Neural crest cell (in vitro differentiated cells): ENCODE data around the gene CCDC116. TPM values are rescaled to one million over a fixed set of nuclear protein-coding genes. Genes with fewer than 3 reads are reported as not detected.

ENCODE experiments used
- DNase-seq: peaks from one replicate; pipeline ENCODE4 v3.0.0; 2021; ENCODE audit warnings: low read depth, mixed read lengths, low spot score
- H3K27ac Mint-ChIP-seq: one replicate; pipeline ENCODE4 v1.8.0; 2021; ENCODE audit warnings: mild to moderate bottlenecking, mixed read lengths; ENCODE audit not compliant: unreplicated experiment
- H3K27me3 Mint-ChIP-seq: 2 replicates; pipeline ENCODE4 v1.8.0; 2021; ENCODE audit warnings: low read depth, mild to moderate bottlenecking, mixed read lengths
- H3K36me3 Mint-ChIP-seq: 2 replicates; pipeline ENCODE4 v1.8.0; 2021; ENCODE audit warnings: low read depth, mild to moderate bottlenecking, mixed read lengths
- H3K4me1 Mint-ChIP-seq: 2 replicates; pipeline ENCODE4 v1.8.0; 2021; ENCODE audit warnings: mixed read lengths
- H3K4me3 Mint-ChIP-seq: one replicate; pipeline ENCODE4 v1.8.0; 2021; ENCODE audit warnings: mild to moderate bottlenecking, mixed read lengths
- H3K9me3 Mint-ChIP-seq: 2 replicates; pipeline ENCODE4 v1.8.0; 2021; ENCODE audit warnings: mixed read lengths
- CTCF ChIP-seq: fragments of 200-600 bp; sonication (generic); conservative IDR thresholded peaks from 2 replicates; pipeline ENCODE4 v1.5.0; 2021; ENCODE audit warnings: antibody characterized with exemption, mild to moderate bottlenecking
- total RNA-seq: library from RNA; stranded (reverse); gene quantifications from 2 replicates; pipeline ENCODE4 v1.2.1, GENCODE V29; 2021

The CCDC116 gene
- total RNA-seq, 1 donor from 2014 or later = 1.3 TPM

DNA sequence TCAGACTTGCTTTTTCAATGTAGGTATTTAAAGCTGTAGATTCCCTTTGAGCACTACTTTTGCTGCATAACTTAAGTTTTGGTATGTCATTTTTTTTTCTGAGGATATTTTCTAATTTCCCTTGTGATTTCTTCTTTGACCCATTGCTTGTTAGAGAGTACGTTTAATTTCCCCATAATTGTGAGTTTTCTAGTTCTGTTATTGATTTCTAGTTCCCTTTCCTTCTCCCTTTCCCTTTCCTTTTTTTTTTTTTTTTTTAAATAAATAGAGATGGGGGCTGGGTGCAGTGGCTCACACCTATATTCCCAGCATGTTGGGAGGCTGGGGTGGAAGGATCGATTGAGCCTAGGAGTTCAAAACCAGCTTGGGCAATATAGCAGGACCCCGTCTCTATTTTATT is 34.3 kb upstream of the CCDC116 start:
- Mint-ChIP-seq H3K27ac (no peak overlapping the region), H3K36me3 (peaks cover 21% of the 10 kb centered on the region), H3K9me3 (no peaks in the 10 kb centered on the region), H3K4me1 (peaks cover 5% of the 10 kb centered on the region), H3K4me3 (no peak overlapping the region), H3K27me3 (no peaks in the 10 kb centered on the region)
- no peak for DNase-seq
- no peak for TF ChIP-seq CTCF

DNA sequence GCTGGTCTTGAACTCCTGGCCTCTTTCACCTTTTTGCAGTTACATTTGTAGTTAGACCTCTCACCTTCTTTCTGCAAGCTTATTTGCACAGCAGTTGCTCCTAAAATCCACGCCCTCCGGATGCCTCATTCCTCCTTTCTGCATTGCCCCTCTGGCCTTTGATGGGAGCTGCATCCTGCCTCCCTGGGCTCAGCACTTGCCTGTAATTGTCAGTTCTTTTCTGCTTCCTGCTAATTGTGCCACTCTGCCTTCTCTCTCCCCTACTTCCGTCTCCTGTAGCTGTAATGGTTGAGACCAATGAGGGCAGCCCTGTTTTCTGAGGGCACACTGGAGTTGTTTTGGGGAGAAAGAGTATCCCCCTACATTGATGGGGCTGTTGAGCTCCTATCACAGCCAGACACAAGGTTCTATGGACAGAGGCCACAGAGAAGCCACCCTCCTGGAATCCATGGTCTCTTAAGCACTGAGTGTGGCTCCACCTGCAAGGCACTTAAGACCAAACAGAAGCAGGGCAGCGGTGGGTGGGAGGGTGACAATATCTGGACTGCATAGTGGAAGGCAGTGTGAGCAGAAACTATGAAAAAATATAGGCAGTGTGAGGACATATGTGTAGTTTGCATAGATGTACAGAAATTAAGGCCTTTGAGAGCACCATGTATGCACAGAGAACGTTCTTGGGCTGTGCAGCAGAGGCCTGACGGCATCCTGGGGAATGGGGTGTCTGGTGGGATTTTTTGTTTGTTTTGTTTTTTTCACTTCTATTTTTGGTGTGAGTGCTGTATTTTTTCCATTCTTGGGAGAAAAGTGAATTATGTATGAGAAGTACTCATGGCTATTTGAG is 33.3 kb upstream of the CCDC116 start:
- no peak for TF ChIP-seq CTCF
- Mint-ChIP-seq H3K4me3 (no peak overlapping the region), H3K4me1 (peaks cover 5% of the 10 kb centered on the region), H3K27me3 (no peaks in the 10 kb centered on the region), H3K36me3 (peaks cover 12% of the 10 kb centered on the region), H3K27ac (no peak overlapping the region), H3K9me3 (no peaks in the 10 kb centered on the region)
- DNase-seq = no peak

DNA sequence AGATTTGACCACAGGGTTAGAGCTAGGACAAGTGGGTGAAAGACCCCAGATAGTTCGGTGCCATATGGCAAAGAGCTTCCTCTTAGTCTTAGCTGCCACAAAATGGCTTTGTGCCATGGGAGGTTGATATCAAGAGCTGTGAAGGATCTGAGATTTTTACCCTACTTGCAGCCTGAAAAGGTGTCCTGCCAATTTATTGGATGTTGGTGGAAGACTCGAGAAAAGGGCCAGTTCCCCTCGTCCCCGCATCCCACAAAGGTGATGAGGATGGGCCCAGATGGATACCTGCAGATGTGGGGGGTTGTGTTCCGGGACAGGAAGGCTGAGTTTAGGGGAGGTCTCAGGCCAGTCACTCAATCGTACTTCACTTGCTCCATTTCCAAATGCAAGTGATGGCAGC is 30.0 kb upstream of the CCDC116 start:
- Mint-ChIP-seq H3K9me3 (no peaks in the 10 kb centered on the region), H3K4me3 (no peak overlapping the region), H3K4me1 (peaks cover 6% of the 10 kb centered on the region), H3K27me3 (no peaks in the 10 kb centered on the region), H3K36me3 (peaks cover 5% of the 10 kb centered on the region), H3K27ac (peak overlapping the region; percentile 16)
- no peak for DNase-seq
- TF ChIP-seq CTCF = no peak

DNA sequence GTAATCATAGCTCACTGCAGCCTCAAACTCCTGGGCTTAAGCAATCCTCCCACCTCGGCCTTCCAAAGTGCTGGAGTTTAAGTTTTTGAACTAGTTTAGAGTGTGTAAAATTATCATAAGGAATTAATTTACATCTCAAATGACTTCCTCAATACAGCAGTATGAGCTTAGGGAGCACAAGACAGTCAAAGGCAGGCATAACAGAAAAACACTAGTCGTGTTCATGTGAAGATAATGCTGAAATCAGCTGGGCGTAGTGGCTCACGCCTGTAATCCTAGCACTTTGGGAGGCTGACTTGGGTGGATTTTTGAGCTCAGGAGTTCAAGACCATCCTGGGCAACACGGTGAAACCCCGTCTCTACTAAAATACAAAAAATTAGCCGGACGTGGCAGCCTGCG is 28.6 kb upstream of the CCDC116 start:
- no peak for DNase-seq
- H3K4me1 Mint-ChIP-seq = peaks cover 6% of the 10 kb centered on the region
- H3K9me3 Mint-ChIP-seq = no peaks in the 10 kb centered on the region
- peaks cover 5% of the 10 kb centered on the region for H3K36me3 Mint-ChIP-seq
- H3K4me3 Mint-ChIP-seq = no peak overlapping the region
- no peak overlapping the region for H3K27ac Mint-ChIP-seq
- H3K27me3 Mint-ChIP-seq = no peaks in the 10 kb centered on the region
- TF ChIP-seq CTCF = no peak

DNA sequence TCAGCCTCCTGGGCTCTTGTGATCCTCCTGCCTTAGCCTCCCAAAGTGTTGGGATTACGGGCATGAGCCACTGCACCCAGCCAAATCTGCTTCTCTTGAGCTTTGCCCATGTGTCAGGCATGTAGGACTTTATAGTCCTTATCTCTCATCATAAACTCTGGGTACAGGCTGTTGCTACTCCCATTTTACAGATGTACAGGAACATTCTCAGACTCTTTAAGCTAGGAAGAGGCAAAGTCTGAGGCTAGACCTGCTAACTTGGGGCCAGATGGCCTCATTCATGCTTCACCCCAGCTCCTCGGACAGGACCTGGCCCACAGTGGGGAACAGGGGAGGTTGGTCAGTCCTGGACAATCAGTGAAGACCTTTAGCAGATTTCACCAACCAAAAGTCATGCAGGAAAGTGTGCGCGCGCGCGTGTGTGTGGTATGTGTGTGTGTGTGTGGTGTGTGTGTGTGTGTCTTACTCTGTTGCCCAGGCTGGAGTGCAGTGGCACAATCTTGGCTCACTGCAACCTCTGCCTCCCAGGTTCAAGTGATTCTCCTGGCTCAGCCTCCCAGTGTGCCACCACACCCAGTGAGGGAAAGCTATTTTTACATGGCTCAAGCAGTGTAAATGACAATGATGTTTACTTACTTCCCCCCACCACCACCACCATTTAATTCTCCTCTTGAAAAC is 26.5 kb upstream of the CCDC116 start:
- TF ChIP-seq CTCF = no peak
- Mint-ChIP-seq H3K4me3 (no peak overlapping the region), H3K27ac (no peak overlapping the region), H3K27me3 (no peaks in the 10 kb centered on the region), H3K9me3 (no peaks in the 10 kb centered on the region), H3K4me1 (peaks cover 3% of the 10 kb centered on the region), H3K36me3 (peaks cover 3% of the 10 kb centered on the region)
- DNase-seq = no peak
